ENCODE data around the gene LRTM1. TPM values are rescaled to one million over a fixed set of nuclear protein-coding genes. Genes with fewer than 3 reads are reported as not detected.

LRTM1 gene
- total RNA-seq, 2 experiments from 2014 or later: not detected

DNA sequence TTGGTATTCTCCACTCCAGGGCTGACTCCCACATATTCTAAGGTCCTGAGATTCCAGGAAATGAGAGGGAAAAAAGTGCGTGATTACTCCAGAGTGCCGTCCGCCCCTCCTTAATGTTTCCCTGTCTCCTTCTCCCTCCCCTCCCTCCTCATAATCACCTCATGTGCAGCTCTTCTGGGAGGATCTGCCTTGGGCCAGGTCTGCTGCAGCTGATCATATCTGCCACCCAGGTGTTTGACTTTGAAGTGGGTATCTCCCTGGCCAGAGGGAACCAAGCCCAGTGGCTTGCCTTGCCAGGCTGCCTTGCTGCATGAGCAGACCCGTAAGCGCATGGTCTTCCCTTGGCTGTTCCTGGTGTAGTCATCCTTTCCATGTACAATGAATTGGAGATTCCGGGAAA is 28.1 kb upstream of the LRTM1 start:
- DNase-seq (no peak), ATAC-seq (no peak)
- Mint-ChIP-seq H3K4me1 (no peaks in the 10 kb centered on the region), H3K27me3 (no peaks in the 10 kb centered on the region), H3K4me3 (no peak overlapping the region), H3K27ac (no peak overlapping the region), H3K9me3 (ENCODE audit: low read depth) (no peaks in the 10 kb centered on the region), H3K36me3 (no peaks in the 10 kb centered on the region)
- CTCF ChIA-PET: no interaction called here

DNA sequence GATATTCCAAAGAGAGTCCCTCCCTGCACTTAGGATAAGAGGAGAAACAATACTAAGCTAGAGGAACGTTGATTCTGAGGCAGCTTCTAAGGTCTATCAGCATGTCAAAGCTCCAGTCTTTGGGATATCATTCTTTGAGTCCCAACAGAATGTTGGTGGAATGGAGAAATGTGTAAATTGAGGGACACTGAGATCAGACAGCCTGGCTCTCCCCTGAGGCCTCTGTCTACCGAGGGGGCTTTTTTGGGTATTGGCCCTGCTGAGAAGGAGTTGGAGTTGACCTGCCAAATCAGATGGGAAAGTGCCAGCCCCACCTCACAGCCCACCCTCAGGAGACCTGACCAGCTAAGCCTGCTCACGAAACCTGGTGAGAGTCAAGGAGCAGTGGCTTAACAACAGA is 27.6 kb upstream of the LRTM1 start:
- ATAC-seq (no peak), DNase-seq (no peak)
- Mint-ChIP-seq H3K27ac (no peak overlapping the region), H3K4me3 (no peak overlapping the region), H3K9me3 (ENCODE audit: low read depth) (no peaks in the 10 kb centered on the region), H3K4me1 (no peaks in the 10 kb centered on the region), H3K36me3 (no peaks in the 10 kb centered on the region), H3K27me3 (no peaks in the 10 kb centered on the region)
- CTCF ChIA-PET: no interaction called here

DNA sequence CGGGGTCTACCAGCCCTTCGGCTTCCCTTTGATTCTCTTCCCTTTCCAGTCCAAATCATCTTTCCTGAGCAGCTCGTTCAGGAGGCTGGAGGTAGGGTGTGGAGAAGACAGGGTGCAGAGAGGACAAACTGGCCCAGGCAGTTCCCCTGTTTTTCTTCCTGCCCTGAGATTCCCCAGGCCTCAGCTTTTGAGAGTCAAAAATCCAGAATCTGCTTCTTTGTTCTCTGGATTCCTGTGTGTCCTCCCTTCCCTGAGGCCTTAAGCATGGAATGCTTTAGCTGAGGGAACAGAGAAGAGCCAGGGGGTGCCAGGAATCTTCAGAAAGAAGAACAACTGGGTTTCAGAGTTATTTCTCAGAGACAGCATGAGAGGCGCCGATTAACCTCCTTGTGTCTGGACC is 26.7 kb upstream of the LRTM1 start:
- no peaks in the 10 kb centered on the region for H3K4me1 Mint-ChIP-seq
- H3K27me3 Mint-ChIP-seq: no peaks in the 10 kb centered on the region
- H3K9me3 Mint-ChIP-seq (ENCODE audit: low read depth): no peaks in the 10 kb centered on the region
- no peaks in the 10 kb centered on the region for H3K36me3 Mint-ChIP-seq
- ATAC-seq (no peak), DNase-seq (no peak)
- H3K4me3 Mint-ChIP-seq: no peak overlapping the region
- CTCF ChIA-PET: no interaction called here
- no peak overlapping the region for H3K27ac Mint-ChIP-seq

DNA sequence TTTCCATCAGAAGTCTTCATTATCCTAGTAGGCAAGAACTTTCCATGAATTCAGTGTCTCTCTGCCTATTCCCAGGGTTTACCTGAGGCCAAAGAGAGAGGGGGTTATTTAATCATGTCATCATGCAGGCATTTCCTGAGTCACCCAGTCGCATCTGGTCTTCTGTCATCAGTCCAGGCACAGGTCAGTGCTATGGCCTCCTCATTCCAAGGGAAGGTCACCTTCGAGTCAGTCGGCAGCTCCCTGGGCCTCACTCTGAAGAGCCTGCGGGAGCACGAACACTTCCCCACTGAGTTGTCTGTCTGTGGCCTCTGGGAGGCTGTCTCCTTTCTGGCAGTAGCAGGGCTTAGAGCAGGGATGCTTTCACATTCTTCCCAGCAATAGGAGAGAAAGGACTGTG is 26.2 kb upstream of the LRTM1 start:
- DNase-seq: no peak
- no peaks in the 10 kb centered on the region for H3K9me3 Mint-ChIP-seq (ENCODE audit: low read depth)

GRCh38 chr3:54951405-54951804 is 23.5 kb upstream of the LRTM1 start:
- Mint-ChIP-seq H3K4me3 (no peak overlapping the region), H3K27ac (no peak overlapping the region), H3K36me3 (no peaks in the 10 kb centered on the region), H3K27me3 (no peaks in the 10 kb centered on the region), H3K9me3 (ENCODE audit: low read depth) (no peaks in the 10 kb centered on the region), H3K4me1 (no peaks in the 10 kb centered on the region)
- no peak for DNase-seq
- ATAC-seq: no peak
- CTCF ChIA-PET: no interaction called here

More for the DNA sequence above, 26.2 kb upstream of the LRTM1 start:
- CTCF ChIA-PET: no interaction called here
- no peaks in the 10 kb centered on the region for H3K4me1 Mint-ChIP-seq
- no peaks in the 10 kb centered on the region for H3K27me3 Mint-ChIP-seq
- ATAC-seq: no peak
- H3K27ac Mint-ChIP-seq: no peak overlapping the region
- no peaks in the 10 kb centered on the region for H3K36me3 Mint-ChIP-seq
- H3K4me3 Mint-ChIP-seq: no peak overlapping the region

DNA sequence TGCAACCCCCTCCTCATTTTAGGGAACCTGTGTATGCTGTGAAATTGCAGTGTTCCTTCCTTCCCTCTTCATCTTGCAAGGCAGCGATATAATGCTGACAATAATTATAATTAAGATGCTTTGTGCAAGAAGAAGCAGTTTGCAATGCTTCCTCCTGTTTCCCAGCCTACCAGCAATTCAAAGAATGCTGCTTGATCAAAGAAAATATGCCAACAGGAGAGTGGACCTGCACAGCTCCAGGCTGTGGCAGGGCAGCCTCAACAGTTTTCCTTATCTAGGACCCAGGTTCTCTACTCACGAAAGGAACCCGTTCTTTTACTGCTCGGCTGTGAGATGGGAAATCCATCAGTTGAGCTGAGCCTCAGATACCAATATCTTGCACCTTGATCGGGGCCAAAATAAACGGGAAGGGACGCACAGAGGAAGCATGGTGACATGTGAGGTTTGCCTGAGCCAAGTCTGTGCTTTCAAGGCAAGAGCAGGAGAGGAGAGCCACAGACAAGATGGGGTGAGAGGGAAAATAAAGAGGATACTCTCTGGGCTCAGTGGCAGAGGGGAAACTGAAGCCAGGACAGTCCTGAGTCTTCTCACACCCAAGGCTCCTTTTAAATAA is 22.6 kb upstream of the LRTM1 start:
- Mint-ChIP-seq H3K27me3 (no peaks in the 10 kb centered on the region), H3K36me3 (no peaks in the 10 kb centered on the region), H3K27ac (no peak overlapping the region), H3K9me3 (ENCODE audit: low read depth) (no peaks in the 10 kb centered on the region), H3K4me1 (no peaks in the 10 kb centered on the region), H3K4me3 (no peak overlapping the region)
- CTCF ChIA-PET: no interaction called here
- ATAC-seq: no peak
- DNase-seq: no peak

- no peaks in the 10 kb centered on the region for H3K36me3 Mint-ChIP-seq
- no peaks in the 10 kb centered on the region for H3K9me3 Mint-ChIP-seq (ENCODE audit: low read depth)
- H3K4me1 Mint-ChIP-seq: no peaks in the 10 kb centered on the region
- H3K27me3 Mint-ChIP-seq: no peaks in the 10 kb centered on the region
- no peak overlapping the region for H3K27ac Mint-ChIP-seq
- ATAC-seq (no peak), DNase-seq (no peak)
- H3K4me3 Mint-ChIP-seq: no peak overlapping the region
- CTCF ChIA-PET: no interaction called here
These were observed 21.7 kb upstream of the LRTM1 start for GRCh38 chr3:54949491-54950044.

DNA sequence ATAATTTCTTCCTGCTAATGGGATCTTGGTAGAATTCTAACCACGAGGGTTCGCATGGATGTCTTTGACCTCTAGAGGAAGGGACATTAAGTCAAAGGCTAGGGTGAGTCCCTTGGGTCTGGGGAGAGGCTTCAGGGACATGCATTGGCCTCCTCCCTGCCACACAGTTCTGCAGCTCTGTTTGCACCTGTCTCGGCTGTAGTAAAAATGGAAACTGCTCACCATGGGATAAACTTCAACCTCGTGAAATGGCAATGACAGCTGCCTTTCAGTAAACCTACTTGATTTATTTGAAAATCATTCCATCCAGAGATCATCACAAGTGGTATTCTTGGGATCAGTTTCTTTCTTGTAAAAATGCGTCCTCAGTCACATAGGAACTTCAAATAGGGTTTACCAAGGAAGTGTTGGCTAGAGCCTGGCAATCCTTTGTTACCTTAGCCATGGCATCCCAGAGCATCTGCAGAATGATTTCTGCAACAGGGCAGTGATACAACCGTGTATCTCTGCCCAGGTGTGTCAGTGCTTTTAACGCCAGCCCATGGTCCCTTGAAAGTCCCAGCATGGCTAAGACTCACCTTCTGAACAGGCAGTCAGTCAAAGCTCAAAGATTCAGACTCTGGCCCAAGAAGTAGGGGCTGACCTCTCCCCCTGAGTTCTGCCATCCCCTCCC is 14.0 kb upstream of the LRTM1 start:
- Mint-ChIP-seq H3K4me1 (no peaks in the 10 kb centered on the region), H3K27me3 (no peaks in the 10 kb centered on the region), H3K36me3 (no peaks in the 10 kb centered on the region), H3K27ac (no peak overlapping the region), H3K9me3 (ENCODE audit: low read depth) (no peaks in the 10 kb centered on the region), H3K4me3 (no peak overlapping the region)
- ATAC-seq: no peak
- CTCF ChIA-PET: no interaction called here
- DNase-seq: no peak

DNA sequence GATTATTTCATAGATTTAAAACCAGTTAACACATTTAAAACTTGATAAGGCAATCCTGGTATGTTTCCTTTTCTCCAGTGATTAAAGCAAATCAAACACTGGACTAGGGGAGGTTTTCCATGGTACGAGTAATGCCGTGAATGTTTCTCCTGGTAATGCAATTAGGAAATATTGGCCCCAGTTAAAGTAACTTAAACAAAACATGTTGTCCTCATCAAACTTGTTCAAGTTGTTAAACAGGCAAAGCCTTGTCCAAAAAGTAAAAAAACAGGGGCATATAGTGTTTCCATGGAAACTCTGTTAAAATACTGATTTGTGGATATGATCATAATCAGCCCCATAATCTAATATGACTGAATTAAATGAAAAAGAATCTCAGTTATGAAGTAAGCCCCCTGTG is 13.1 kb upstream of the LRTM1 start:
- ATAC-seq (no peak), DNase-seq (no peak)
- H3K36me3 Mint-ChIP-seq: no peaks in the 10 kb centered on the region
- H3K27ac Mint-ChIP-seq: no peak overlapping the region
- H3K27me3 Mint-ChIP-seq: no peaks in the 10 kb centered on the region
- no peaks in the 10 kb centered on the region for H3K4me1 Mint-ChIP-seq
- CTCF ChIA-PET: no interaction called here
- H3K4me3 Mint-ChIP-seq: no peak overlapping the region
- H3K9me3 Mint-ChIP-seq (ENCODE audit: low read depth): no peaks in the 10 kb centered on the region

DNA sequence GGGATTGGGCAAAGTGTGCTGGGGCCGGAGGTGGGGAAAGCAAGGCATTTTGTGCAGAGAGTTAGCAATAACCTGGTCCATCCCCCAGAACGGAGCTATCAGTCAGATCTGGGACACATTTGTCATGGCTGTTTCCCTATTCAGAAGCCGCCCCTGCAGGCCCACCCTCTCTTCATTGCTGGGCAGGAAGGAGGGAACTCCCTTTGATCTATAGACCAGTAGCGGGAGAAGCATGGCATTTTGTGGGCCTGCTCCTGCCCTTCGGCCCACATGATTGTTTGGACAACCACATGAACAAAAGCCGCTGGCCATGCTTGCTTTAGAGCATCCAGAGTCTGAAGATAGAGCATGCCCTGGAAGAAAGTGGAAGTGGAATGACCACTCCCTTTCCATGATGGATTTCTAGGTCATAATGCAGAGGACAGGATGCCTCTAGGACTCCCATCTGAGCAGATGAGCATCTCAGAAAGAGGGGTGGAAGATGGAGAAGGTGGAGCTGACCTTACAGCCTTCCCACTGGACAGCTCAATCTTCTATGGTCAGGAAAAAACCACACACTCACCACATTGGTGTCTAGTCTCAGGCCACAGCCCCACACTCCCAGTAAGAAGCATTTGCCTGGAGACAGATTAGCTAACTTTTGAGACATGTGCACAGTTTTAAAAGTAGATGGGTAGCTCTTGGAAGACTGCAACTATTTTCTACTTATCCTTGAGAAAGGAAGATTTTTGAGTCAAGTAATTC is 11.9 kb upstream of the LRTM1 start:
- H3K4me3 Mint-ChIP-seq: no peak overlapping the region
- no peaks in the 10 kb centered on the region for H3K36me3 Mint-ChIP-seq
- DNase-seq (no peak), ATAC-seq (no peak)
- H3K9me3 Mint-ChIP-seq (ENCODE audit: low read depth): no peaks in the 10 kb centered on the region
- no peak overlapping the region for H3K27ac Mint-ChIP-seq
- H3K4me1 Mint-ChIP-seq: no peaks in the 10 kb centered on the region
- CTCF ChIA-PET: no interaction called here
- no peaks in the 10 kb centered on the region for H3K27me3 Mint-ChIP-seq

GRCh38 chr3:54936561-54936960 is 8.7 kb upstream of the LRTM1 start:
- CTCF ChIA-PET: no interaction called here

GRCh38 chr3:54935869-54936268 is 8.0 kb upstream of the LRTM1 start:
- Mint-ChIP-seq H3K9me3 (ENCODE audit: low read depth) (no peaks in the 10 kb centered on the region), H3K27ac (no peak overlapping the region), H3K27me3 (no peaks in the 10 kb centered on the region), H3K4me1 (no peaks in the 10 kb centered on the region), H3K4me3 (no peak overlapping the region), H3K36me3 (no peaks in the 10 kb centered on the region)
- DNase-seq (no peak), ATAC-seq (no peak)
- CTCF ChIA-PET: no interaction called here

More at GRCh38 chr3:54936561-54936960, 8.7 kb upstream of the LRTM1 start:
- no peaks in the 10 kb centered on the region for H3K9me3 Mint-ChIP-seq (ENCODE audit: low read depth)
- H3K4me3 Mint-ChIP-seq: no peak overlapping the region
- ATAC-seq (no peak), DNase-seq (no peak)
- no peaks in the 10 kb centered on the region for H3K36me3 Mint-ChIP-seq
- H3K4me1 Mint-ChIP-seq: no peaks in the 10 kb centered on the region
- H3K27me3 Mint-ChIP-seq: no peaks in the 10 kb centered on the region
- no peak overlapping the region for H3K27ac Mint-ChIP-seq

DNA sequence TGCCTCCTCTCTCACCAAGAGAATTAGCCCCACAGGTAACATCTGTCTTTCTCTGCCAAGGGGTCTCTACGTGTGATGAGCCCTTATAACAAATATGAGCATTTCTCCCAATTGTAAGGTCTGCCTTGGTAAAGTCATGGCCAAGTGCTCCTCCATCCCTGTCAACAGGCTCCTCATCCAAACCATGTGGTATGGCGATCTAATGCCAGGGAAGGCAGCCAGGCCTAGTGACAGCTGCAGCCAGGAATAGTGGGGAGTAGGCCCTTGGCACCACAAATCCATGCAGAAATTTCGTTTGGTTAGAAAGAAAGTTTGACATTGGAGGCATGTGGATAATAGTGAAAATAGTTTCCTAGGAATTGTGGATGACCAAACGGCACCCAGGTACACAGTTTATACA is 4.7 kb upstream of the LRTM1 start:
- H3K9me3 Mint-ChIP-seq (ENCODE audit: low read depth): no peaks in the 10 kb centered on the region

GRCh38 chr3:54931182-54931581 is 3.3 kb upstream of the LRTM1 start:
- CTCF ChIA-PET: interaction anchor here (1.1 kb wide), 1 partner anchor 13 kb away, joined by 3 read pairs; no protein-coding TSS in a partner anchor
- Mint-ChIP-seq H3K9me3 (ENCODE audit: low read depth) (no peaks in the 10 kb centered on the region), H3K4me3 (no peak overlapping the region), H3K4me1 (no peaks in the 10 kb centered on the region), H3K27ac (no peak overlapping the region), H3K36me3 (no peaks in the 10 kb centered on the region), H3K27me3 (no peaks in the 10 kb centered on the region)
- DNase-seq: no peak
- ATAC-seq: no peak

More for the DNA sequence above, 4.7 kb upstream of the LRTM1 start:
- CTCF ChIA-PET: no interaction called here
- H3K36me3 Mint-ChIP-seq: no peaks in the 10 kb centered on the region
- DNase-seq (no peak), ATAC-seq (no peak)
- no peak overlapping the region for H3K27ac Mint-ChIP-seq
- no peaks in the 10 kb centered on the region for H3K4me1 Mint-ChIP-seq
- no peak overlapping the region for H3K4me3 Mint-ChIP-seq
- H3K27me3 Mint-ChIP-seq: no peaks in the 10 kb centered on the region

All from activated CD8-positive, alpha-beta memory T cell treated with anti-CD3 and anti-CD28 coated beads, Interleukin-2, amount 10 ng/mL, durations not matched to agents 7 days and 5 days (primary cell).